CD14-positive monocyte (primary cell): ENCODE measurements around the gene PPP2R3A. TPM values are rescaled to one million over a fixed set of nuclear protein-coding genes. Genes with fewer than 3 reads are reported as not detected.

Experiments
- DNase-seq, 3 donors: peaks; one replicate each; pipeline ENCODE4 v3.0.0-alpha.2; 2011 to 2022
- H2AFZ ChIP-seq: 2 replicates; pipeline ENCODE4 v1.6.0; 2012; ENCODE audit warnings: mild to moderate bottlenecking, low read depth, low read length, inconsistent platforms; ENCODE audit not compliant: insufficient read depth, poor library complexity, severe bottlenecking
- H3K27ac ChIP-seq, 2 donors: 1 replicate in 1 of 2; 2 replicates in 1 of 2; pipeline ENCODE4 v1.5.1; 2012 to 2013; ENCODE audit warnings: low read length in 2 of 2, control low read depth in 1 of 2, inconsistent platforms in 1 of 2, low read depth in 1 of 2, mild to moderate bottlenecking in 1 of 2
- H3K27me3 ChIP-seq, 2 donors: one replicate each; pipeline versions ENCODE4 v1.6.0 to v1.6.1; 2011 to 2013; ENCODE audit warnings: low read length in 2 of 2; ENCODE audit not compliant: control insufficient read depth in 2 of 2, insufficient read depth in 2 of 2
- H3K36me3 ChIP-seq, 2 donors: replicated peaks in 1 of 2; 1 replicate in 1 of 2; 2 replicates in 1 of 2; pipeline versions ENCODE4 v1.5.1 to v1.6.1; 2012 to 2013; ENCODE audit warnings: low read length in 2 of 2, control low read depth in 1 of 2, inconsistent platforms in 1 of 2, mild to moderate bottlenecking in 1 of 2; ENCODE audit not compliant: insufficient read depth in 2 of 2, control insufficient read depth in 1 of 2
- H3K4me1 ChIP-seq, 2 donors: 1 replicate in 1 of 2; 2 replicates in 1 of 2; pipeline versions ENCODE4 v1.5.1 to v1.6.1; 2012 to 2013; ENCODE audit warnings: low read length in 2 of 2, control low read depth in 1 of 2, inconsistent platforms in 1 of 2, mild to moderate bottlenecking in 1 of 2, moderate library complexity in 1 of 2; ENCODE audit not compliant: insufficient read depth in 2 of 2, control insufficient read depth in 1 of 2
- H3K4me2 ChIP-seq: replicated peaks from 2 replicates; pipeline ENCODE3; 2012; ENCODE audit warnings: low read length, moderate library complexity, mild to moderate bottlenecking; ENCODE audit not compliant: poor library complexity, severe bottlenecking; ENCODE audit errors: extremely low read depth
- H3K4me3 ChIP-seq, 3 experiments: fragments of 200-600 bp in 1 of 3; sonication (generic) in 1 of 3; replicated peaks in 1 of 3; 1 replicate in 2 of 3; 2 replicates in 1 of 3; pipeline ENCODE4 v1.5.1; 2011 to 2013; ENCODE audit warnings: low read length in 3 of 3, mild to moderate bottlenecking in 3 of 3, control low read depth in 2 of 3, low read depth in 2 of 3, inconsistent platforms in 1 of 3, moderate library complexity in 1 of 3
- H3K79me2 ChIP-seq: 2 replicates; pipeline ENCODE4 v1.6.0; 2012; ENCODE audit warnings: mild to moderate bottlenecking, control low read depth, inconsistent platforms, low read length, moderate library complexity; ENCODE audit not compliant: insufficient read depth
- H3K9ac ChIP-seq: 2 replicates; pipeline ENCODE4 v1.6.0; 2017; ENCODE audit warnings: low read length, mild to moderate bottlenecking; ENCODE audit not compliant: insufficient read depth, poor library complexity, severe bottlenecking
- H3K9me3 ChIP-seq, 2 donors: replicated peaks in 1 of 2; 1 replicate in 1 of 2; 2 replicates in 1 of 2; pipeline versions ENCODE4 v1.5.1 to v1.6.1; 2012 to 2013; ENCODE audit warnings: low read length in 2 of 2, control low read depth in 1 of 2; ENCODE audit not compliant: control insufficient read depth in 1 of 2, insufficient read depth in 1 of 2
- H4K20me1 ChIP-seq: 2 replicates; pipeline ENCODE4 v1.6.0; 2012; ENCODE audit warnings: mild to moderate bottlenecking, low read length, control low read depth, moderate library complexity; ENCODE audit not compliant: insufficient read depth
- H3K27ac Mint-ChIP-seq, 7 donors: one replicate each; pipeline ENCODE4 v1.8.0; 2020; ENCODE audit warnings: mild to moderate bottlenecking in 7 of 7, mixed read lengths in 7 of 7, moderate library complexity in 6 of 7, inconsistent platforms in 2 of 7
- H3K27me3 Mint-ChIP-seq, 3 donors: one replicate each; pipeline ENCODE4 v1.8.0; 2021 to 2022; ENCODE audit warnings: low read depth in 3 of 3, mild to moderate bottlenecking in 3 of 3, mixed read lengths in 3 of 3, moderate library complexity in 3 of 3, inconsistent platforms in 1 of 3
- H3K36me3 Mint-ChIP-seq, 2 donors: one replicate each; pipeline ENCODE4 v1.8.0; 2020; ENCODE audit warnings: mixed read lengths in 2 of 2, inconsistent platforms in 1 of 2, mild to moderate bottlenecking in 1 of 2
- H3K4me1 Mint-ChIP-seq: one replicate; pipeline ENCODE4 v1.8.0; 2020; ENCODE audit warnings: mild to moderate bottlenecking, mixed read lengths
- H3K4me3 Mint-ChIP-seq, 2 donors: one replicate each; pipeline ENCODE4 v1.8.0; 2020; ENCODE audit warnings: mild to moderate bottlenecking in 2 of 2, mixed read lengths in 2 of 2, moderate library complexity in 1 of 2
- H3K9me3 Mint-ChIP-seq, 7 donors: one replicate each; pipeline ENCODE4 v1.8.0; 2020 to 2022; ENCODE audit warnings: mixed read lengths in 7 of 7, mild to moderate bottlenecking in 6 of 7, moderate library complexity in 6 of 7, inconsistent platforms in 2 of 7
- CTCF ChIP-seq: fragments of 200-600 bp; IDR thresholded peaks from one replicate; pipeline ENCODE4 v1.8.0; 2022; ENCODE audit warnings: antibody characterized with exemption, mild to moderate bottlenecking
- WGBS: methylation state at CpG from one replicate; pipeline ENCODE4 v1.1.5; 2013; ENCODE audit warnings: missing lambda C conversion rate; ENCODE audit not compliant: insufficient coverage; 5-methylcytosine and 5-hydroxymethylcytosine counted together
- intact Hi-C, 2 donors: fragments of 100-400 bp; cut with micrococcal nuclease; formaldehyde crosslinking; loops; one replicate each; pipeline versions ENCODE4 v1.15.0 to v1.15.1; 2023
- polyA plus RNA-seq, 3 donors: library from polyadenylated mRNA; depleted of rRNA in 1 of 3; unstranded in 2 of 3; stranded (reverse) in 1 of 3; fragments of 300-500 nt in 2 of 3; fragments of >200 nt in 1 of 3; fragmentation: Illumina TruSeq in 2 of 3; gene quantifications; 1 replicate in 2 of 3; 2 replicates in 1 of 3; pipeline ENCODE4 v1.2.3, GENCODE V29; 2012 to 2021

The PPP2R3A gene
- polyA plus RNA-seq, 3 donors: 0.09 to 0.15 (median 0.10) TPM

GRCh38 chr3:136008221-136008620, 42.7 kb downstream of the PPP2R3A start:
- Mint-ChIP-seq H3K4me3 (no peak overlapping the region), H3K4me1 (no peaks in the 10 kb centered on the region), H3K27me3 (peaks cover 0 to 3% (median 1%) of the 10 kb centered on the region in 3 donors), H3K9me3 (peaks cover 0 to 7% (median 0%) of the 10 kb centered on the region in 7 donors), H3K27ac (no peak overlapping the region), H3K36me3 (no peaks in the 10 kb centered on the region)
- Histone ChIP-seq H3K4me1 (no peaks in the 10 kb centered on the region), H4K20me1 (no peaks in the 10 kb centered on the region), H3K9ac (no peak overlapping the region), H3K4me3 (no peak overlapping the region), H3K4me2 (no peak overlapping the region), H3K27ac (no peak overlapping the region), H3K36me3 (no peaks in the 10 kb centered on the region), H3K79me2 (no peaks in the 10 kb centered on the region), H3K9me3 (no peaks in the 10 kb centered on the region), H2AFZ (no peak overlapping the region), H3K27me3 (no peaks in the 10 kb centered on the region)
- no peak for TF ChIP-seq CTCF
- WGBS: no CpG with 5 or more reads among the region's 1 CpG
- intact Hi-C loops: no loop called here
- DNase-seq: no peak

GRCh38 chr3:136008732-136009470, 43.4 kb downstream of the PPP2R3A start:
- no peaks in the 10 kb centered on the region for H3K27me3 ChIP-seq
- H3K27ac Mint-ChIP-seq: no peak overlapping the region
- H3K79me2 ChIP-seq: no peaks in the 10 kb centered on the region
- DNase-seq: no peak
- no peak overlapping the region for H3K27ac ChIP-seq
- peaks cover 0 to 3% (median 1%) of the 10 kb centered on the region in 3 donors for H3K27me3 Mint-ChIP-seq
- H3K4me3 Mint-ChIP-seq: no peak overlapping the region
- H4K20me1 ChIP-seq: no peaks in the 10 kb centered on the region
- no peak for TF ChIP-seq CTCF
- H3K4me3 ChIP-seq: no peak overlapping the region
- no peak overlapping the region for H3K4me2 ChIP-seq
- H3K36me3 ChIP-seq: no peaks in the 10 kb centered on the region
- H3K9ac ChIP-seq: no peak overlapping the region
- peaks cover 0 to 3% (median 0%) of the 10 kb centered on the region in 7 donors for H3K9me3 Mint-ChIP-seq
- H3K9me3 ChIP-seq: no peaks in the 10 kb centered on the region
- H3K36me3 Mint-ChIP-seq: no peaks in the 10 kb centered on the region
- H3K4me1 Mint-ChIP-seq: no peaks in the 10 kb centered on the region
- no peaks in the 10 kb centered on the region for H3K4me1 ChIP-seq
- H2AFZ ChIP-seq: no peak overlapping the region
- 94% methylated on average over 2 of the region's 5 CpGs for WGBS
- intact Hi-C loops: no loop called here
